Naive thymus-derived CD4-positive, alpha-beta T cell (primary cell): ENCODE results near the gene INS. TPM values are rescaled to one million over a fixed set of nuclear protein-coding genes. Genes with fewer than 3 reads are reported as not detected.
A peak's percentile ranks its signal among the peaks of the same experiment; 100 is the strongest.
"Not testable (repeated sequence)": the region's sequence is repeated elsewhere in the genome, so short reads cannot be mapped to it uniquely, and the experiment has no call there.

Experiments used
- ATAC-seq: fragments of 150-1000 bp; cut with Tn5 transposase; 2 replicates; pipeline ENCODE4 v1.10.0; 2021; ENCODE audit warnings: mild to moderate bottlenecking, moderate library complexity
- CTCF ChIA-PET: fragments of 350-600 bp; sonication (Branson Sonifier 250); formaldehyde crosslinking; loops from one replicate; lab custom pipeline; 2021; ENCODE audit warnings: antibody characterized with exemption; lab: Charles Lee
- POLR2A ChIA-PET: fragments of 350-600 bp; sonication (Branson Sonifier 250); formaldehyde crosslinking; loops from one replicate; lab custom pipeline; 2021; ENCODE audit warnings: antibody characterized with exemption, inconsistent platforms; lab: Charles Lee
- DNase-seq, 9 donors: peaks; one replicate each; pipeline versions ENCODE4 v3.0.0 to v3.0.0-alpha.2; 2020 to 2022; ENCODE audit warnings: mixed read lengths in 1 of 9
- H3K27ac ChIP-seq: one replicate; pipeline ENCODE4 v1.7.0; 2013; ENCODE audit warnings: mild to moderate bottlenecking, low read depth, low read length, moderate library complexity
- H3K27me3 ChIP-seq, 2 donors: one replicate each; pipeline ENCODE4 v1.7.0; 2013; ENCODE audit warnings: low read length in 2 of 2, mild to moderate bottlenecking in 2 of 2, moderate library complexity in 2 of 2; ENCODE audit not compliant: control insufficient read depth in 2 of 2, insufficient read depth in 2 of 2
- H3K36me3 ChIP-seq, 3 experiments: 1 replicate in 2 of 3; 2 replicates in 1 of 3; pipeline ENCODE4 v1.7.0; 2013; ENCODE audit warnings: low read length in 3 of 3, mild to moderate bottlenecking in 3 of 3, moderate library complexity in 1 of 3; ENCODE audit not compliant: insufficient read depth in 3 of 3, control insufficient read depth in 2 of 3
- H3K4me1 ChIP-seq, 2 donors: one replicate each; pipeline ENCODE4 v1.7.0; 2013; ENCODE audit warnings: low read length in 2 of 2, mild to moderate bottlenecking in 2 of 2, moderate library complexity in 1 of 2; ENCODE audit not compliant: control insufficient read depth in 2 of 2, insufficient read depth in 2 of 2
- H3K4me3 ChIP-seq: 2 replicates; pipeline ENCODE4 v1.7.0; 2013; ENCODE audit warnings: mild to moderate bottlenecking, low read length
- H3K9me3 ChIP-seq, 3 experiments: 1 replicate in 2 of 3; 2 replicates in 1 of 3; pipeline ENCODE4 v1.7.0; 2013; ENCODE audit warnings: low read length in 3 of 3; ENCODE audit not compliant: control insufficient read depth in 2 of 3
- H3K27ac Mint-ChIP-seq, 9 donors: one replicate each; pipeline ENCODE4 v1.8.0; 2020 to 2022; ENCODE audit warnings: mixed read lengths in 9 of 9, mild to moderate bottlenecking in 8 of 9, moderate library complexity in 5 of 9, inconsistent platforms in 2 of 9
- H3K27me3 Mint-ChIP-seq, 5 donors: one replicate each; pipeline ENCODE4 v1.8.0; 2021 to 2022; ENCODE audit warnings: mixed read lengths in 5 of 5, mild to moderate bottlenecking in 1 of 5
- H3K36me3 Mint-ChIP-seq, 5 donors: one replicate each; pipeline ENCODE4 v1.8.0; 2020 to 2022; ENCODE audit warnings: mixed read lengths in 5 of 5, mild to moderate bottlenecking in 3 of 5, inconsistent platforms in 1 of 5
- H3K4me1 Mint-ChIP-seq, 7 donors: one replicate each; pipeline ENCODE4 v1.8.0; 2020 to 2022; ENCODE audit warnings: mixed read lengths in 7 of 7, mild to moderate bottlenecking in 3 of 7, inconsistent platforms in 1 of 7
- H3K4me3 Mint-ChIP-seq, 10 donors: one replicate each; pipeline ENCODE4 v1.8.0; 2020 to 2022; ENCODE audit warnings: mild to moderate bottlenecking in 10 of 10, mixed read lengths in 10 of 10, moderate library complexity in 6 of 10, inconsistent platforms in 2 of 10
- H3K9me3 Mint-ChIP-seq, 11 donors: one replicate each; pipeline ENCODE4 v1.8.0; 2020 to 2022; ENCODE audit warnings: mixed read lengths in 11 of 11, mild to moderate bottlenecking in 4 of 11, inconsistent platforms in 1 of 11, moderate library complexity in 1 of 11
- intact Hi-C, 2 donors: fragments of 100-400 bp; cut with micrococcal nuclease; formaldehyde crosslinking; loops; one replicate each; pipeline ENCODE4 v1.15.1; 2023
- polyA plus RNA-seq, 2 donors: library from polyadenylated mRNA; unstranded; fragments of 300-500 nt; fragmentation: Illumina TruSeq; gene quantifications; one replicate each; pipeline ENCODE4 v1.2.3, GENCODE V29; 2021
- total RNA-seq, 6 experiments: library from RNA in 5 of 6; stranded (reverse) in 5 of 6; gene quantifications; 1 replicate in 5 of 6; 2 replicates in 1 of 6; pipeline ENCODE4 v1.2.3 and lab custom pipeline; 2021 to 2026

INS gene
- total and polyA plus RNA-seq, 7 experiments from 2014 or later, result not detected

DNA sequence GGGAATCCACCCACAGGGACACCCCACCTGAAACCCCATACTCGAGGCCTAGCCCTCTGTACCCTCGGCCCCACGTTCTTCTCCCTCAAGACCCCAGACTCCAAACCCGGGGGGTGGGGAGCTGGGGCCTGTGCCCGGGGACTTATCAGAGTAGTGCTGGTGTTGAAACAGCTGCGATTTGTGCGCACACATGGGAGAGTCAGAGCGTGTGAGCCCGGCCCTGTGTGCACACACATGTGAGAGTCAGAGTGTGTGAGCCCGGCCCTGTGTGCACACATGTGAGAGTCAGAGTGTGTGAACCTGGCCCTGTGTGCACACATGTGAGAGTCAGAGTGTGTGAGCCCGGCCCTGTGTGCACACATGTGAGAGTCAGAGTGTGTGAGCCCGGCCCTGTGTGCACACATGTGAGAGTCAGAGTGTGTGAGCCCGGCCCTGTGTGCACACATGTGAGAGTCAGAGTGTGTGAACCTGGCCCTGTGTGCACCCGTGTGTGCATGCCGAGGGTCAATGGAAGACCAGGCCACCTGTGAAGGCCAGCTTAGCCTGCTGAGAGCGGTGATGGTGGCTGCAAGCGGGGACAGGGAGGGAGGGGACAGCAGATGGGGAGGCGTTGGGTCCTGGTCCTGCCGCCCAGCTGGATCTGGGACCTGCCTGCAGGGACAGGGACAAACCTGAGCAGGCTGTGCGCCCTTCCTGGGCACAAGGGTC, 33.0 kb upstream of the INS start:
- H3K27ac Mint-ChIP-seq, H3K4me3 ChIP-seq, H3K4me3 Mint-ChIP-seq, H3K27ac ChIP-seq, H3K4me1 ChIP-seq, DNase-seq, H3K36me3 ChIP-seq, H3K27me3 ChIP-seq, POLR2A ChIA-PET, H3K36me3 Mint-ChIP-seq, H3K9me3 ChIP-seq, H3K9me3 Mint-ChIP-seq, ATAC-seq, intact Hi-C loops: not testable (repeated sequence)
- H3K4me1 Mint-ChIP-seq, result peaks cover 6 to 22% (median 16%) of the 10 kb centered on the region in 7 donors
- CTCF ChIA-PET, result interaction anchor here (0.6 to 2.0 kb wide), 8 partner anchors 8 to 342 kb away, joined by 3 to 11 read pairs (median 3); no protein-coding TSS in a partner anchor
- peaks cover 4 to 17% (median 13%) of the 10 kb centered on the region in 5 donors for H3K27me3 Mint-ChIP-seq

DNA sequence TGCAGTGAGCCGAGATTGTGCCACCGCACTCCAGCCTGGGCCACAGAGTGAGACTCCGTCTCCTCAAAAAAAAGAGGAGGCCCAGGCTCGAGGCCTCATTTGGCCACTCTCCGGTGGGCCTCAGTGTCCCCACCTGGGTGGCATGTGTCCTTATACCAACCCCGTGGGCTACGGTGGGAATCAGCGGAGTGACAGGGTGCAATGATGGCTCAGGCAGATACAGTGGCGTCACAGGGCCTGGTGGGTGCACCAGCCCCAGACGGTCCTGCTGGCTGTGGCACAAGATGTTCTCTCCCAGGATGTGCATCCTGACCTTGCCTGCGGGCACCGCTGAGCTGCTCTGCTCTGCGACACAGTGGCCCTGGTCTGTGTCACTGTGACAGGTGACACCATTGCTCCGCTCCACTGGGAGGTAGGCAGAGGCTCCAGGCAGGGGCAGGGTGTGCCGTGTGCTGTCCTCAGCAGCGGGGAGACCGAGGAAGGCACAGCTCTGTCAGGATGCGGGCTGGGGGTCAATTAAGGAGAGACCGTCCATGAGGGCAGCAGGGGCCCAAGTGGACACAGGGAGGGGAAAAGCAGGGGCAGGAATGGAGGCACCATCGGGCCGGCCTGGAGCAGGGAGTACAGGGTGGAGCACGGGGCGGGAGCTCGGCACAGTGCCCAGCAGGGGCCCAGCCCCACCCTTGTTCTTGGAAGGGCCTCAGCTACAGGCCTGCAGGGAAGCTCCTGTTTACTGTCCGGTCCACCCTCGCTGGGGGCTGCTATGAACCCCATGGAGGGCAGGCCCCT, 32.3 kb upstream of the INS start:
- Mint-ChIP-seq H3K36me3 (no peaks in the 10 kb centered on the region), H3K27me3 (peaks cover 4 to 17% (median 13%) of the 10 kb centered on the region in 5 donors), H3K4me3 (peak overlapping the region in 1 of 10 donors; percentile 30), H3K27ac (no peak overlapping the region), H3K9me3 (peaks cover 0 to 3% (median 0%) of the 10 kb centered on the region in 11 donors), H3K4me1 (peaks cover 6 to 22% (median 16%) of the 10 kb centered on the region in 7 donors)
- Histone ChIP-seq H3K27ac (no peak overlapping the region), H3K36me3 (no peaks in the 10 kb centered on the region), H3K27me3 (no peaks in the 10 kb centered on the region), H3K4me1 (peaks cover 0 to 4% of the 10 kb centered on the region in 2 donors), H3K4me3 (no peak overlapping the region), H3K9me3 (no peaks in the 10 kb centered on the region)
- ATAC-seq, result no peak
- no peak for DNase-seq
- POLR2A ChIA-PET, result no interaction called here
- CTCF ChIA-PET, result interaction anchor here (0.9 to 2.0 kb wide), 4 partner anchors 9 to 230 kb away, joined by 3 to 11 read pairs (median 4); no protein-coding TSS in a partner anchor
- intact Hi-C loops, result no loop called here

DNA sequence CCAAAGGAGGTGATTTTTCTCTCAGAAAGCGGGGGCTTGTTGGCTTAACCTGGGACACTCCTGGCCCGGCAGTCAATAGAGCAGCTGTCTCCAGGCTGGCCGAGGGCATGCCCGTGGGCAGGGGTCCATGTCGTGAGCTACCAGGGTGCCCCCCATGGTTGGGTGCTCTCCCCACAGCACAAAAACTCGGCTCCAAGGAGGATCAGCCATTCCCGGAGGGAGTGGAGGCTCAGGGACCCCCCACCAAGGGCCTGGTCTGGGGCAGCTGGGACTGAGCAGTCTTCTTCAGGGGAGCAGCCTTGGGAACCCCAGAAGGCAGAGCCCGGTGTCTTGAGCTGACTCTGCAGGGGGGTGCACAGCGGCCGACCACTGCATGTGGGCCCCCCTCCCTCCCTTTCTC, 31.4 kb upstream of the INS start:
- Mint-ChIP-seq H3K4me3 (no peak overlapping the region), H3K36me3 (no peaks in the 10 kb centered on the region), H3K27me3 (peaks cover 4 to 17% (median 13%) of the 10 kb centered on the region in 5 donors), H3K4me1 (peaks cover 6 to 22% (median 16%) of the 10 kb centered on the region in 7 donors), H3K27ac (no peak overlapping the region), H3K9me3 (peaks cover 0 to 3% (median 0%) of the 10 kb centered on the region in 11 donors)
- Histone ChIP-seq H3K9me3 (no peaks in the 10 kb centered on the region), H3K4me1 (peaks cover 0 to 4% of the 10 kb centered on the region in 2 donors), H3K4me3 (no peak overlapping the region), H3K36me3 (no peaks in the 10 kb centered on the region), H3K27ac (no peak overlapping the region), H3K27me3 (no peaks in the 10 kb centered on the region)
- ChIA-PET CTCF (interaction anchor here (0.7 kb wide), 1 partner anchor 929 kb away, joined by 3 read pairs; no protein-coding TSS in a partner anchor), POLR2A (no interaction called here)
- DNase-seq (no peak), ATAC-seq (no peak)
- intact Hi-C loops, result no loop called here

DNA sequence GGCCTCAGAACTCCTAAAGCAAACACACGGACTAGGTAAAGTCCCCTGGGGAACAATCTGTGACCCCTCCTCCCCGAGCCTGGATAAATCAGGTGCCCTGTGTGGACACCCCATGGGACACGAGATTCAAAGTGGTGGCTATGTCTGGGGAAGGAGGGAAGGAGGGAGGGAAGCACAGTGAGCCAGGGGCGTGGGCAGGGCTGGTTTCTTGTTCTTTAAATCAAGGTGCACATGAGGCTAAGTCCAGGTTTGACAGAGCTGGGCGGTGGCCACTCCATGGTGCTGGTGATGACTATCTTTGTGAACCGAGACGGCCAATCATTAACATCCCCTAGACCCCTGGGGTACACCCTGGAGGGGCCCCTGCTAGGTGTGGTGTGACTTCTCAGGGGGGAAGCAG, 30.9 kb upstream of the INS start:
- DNase-seq (no peak), ATAC-seq (no peak)
- no peaks in the 10 kb centered on the region for H3K9me3 ChIP-seq
- H3K27ac Mint-ChIP-seq, result no peak overlapping the region
- no peak overlapping the region for H3K27ac ChIP-seq
- H3K36me3 ChIP-seq, result no peaks in the 10 kb centered on the region
- intact Hi-C loops, result no loop called here
- H3K27me3 ChIP-seq, result no peaks in the 10 kb centered on the region
- peaks cover 3 to 18% (median 10%) of the 10 kb centered on the region in 7 donors for H3K4me1 Mint-ChIP-seq
- ChIA-PET POLR2A (no interaction called here), CTCF (no interaction called here)
- H3K4me1 ChIP-seq, result peaks cover 3% of the 10 kb centered on the region in 2 donors
- H3K36me3 Mint-ChIP-seq, result no peaks in the 10 kb centered on the region
- H3K27me3 Mint-ChIP-seq, result peaks cover 4 to 14% (median 10%) of the 10 kb centered on the region in 5 donors
- no peak overlapping the region for H3K4me3 Mint-ChIP-seq
- H3K4me3 ChIP-seq, result no peak overlapping the region
- H3K9me3 Mint-ChIP-seq, result peaks cover 0 to 3% (median 0%) of the 10 kb centered on the region in 11 donors

DNA sequence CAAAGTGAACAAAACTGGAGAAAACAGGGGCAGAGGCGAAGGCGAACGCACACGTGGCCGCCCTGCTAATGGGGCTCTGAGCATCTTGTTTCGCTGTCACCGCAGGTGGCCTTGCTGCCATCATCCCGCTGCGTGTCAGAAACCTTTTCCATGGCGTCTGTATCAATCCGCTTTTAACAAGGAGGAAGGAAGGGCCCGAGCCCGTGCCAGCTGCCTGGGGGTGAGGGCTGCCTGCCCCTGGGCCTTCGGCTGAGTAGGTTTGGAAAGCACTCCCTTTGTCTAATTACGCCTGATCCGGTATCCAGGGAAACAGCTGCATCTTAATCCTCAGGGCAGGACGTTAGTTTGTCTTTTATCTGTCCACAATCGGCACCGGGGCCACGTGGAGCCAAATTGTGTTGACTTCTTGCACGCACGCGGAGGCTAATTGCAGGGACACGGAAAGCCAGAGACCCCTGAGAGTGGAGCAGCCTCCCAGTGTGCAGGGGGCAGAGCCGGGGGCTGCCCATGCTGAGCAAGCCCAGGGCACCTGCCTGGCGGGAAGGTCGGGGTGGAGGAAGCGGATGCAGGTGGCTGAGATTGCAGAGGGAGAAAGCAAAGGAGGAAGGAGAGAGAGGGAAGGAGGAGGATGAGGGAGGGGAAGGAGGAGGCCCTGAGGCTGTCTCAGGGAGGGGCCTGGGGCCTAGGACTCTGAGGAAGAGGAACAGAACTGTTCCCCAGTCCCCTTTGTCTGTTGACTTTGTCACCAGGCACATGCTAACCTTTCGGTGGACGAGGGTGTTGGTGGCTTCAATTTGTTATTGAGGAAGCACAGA, 29.9 kb upstream of the INS start:
- intact Hi-C loops, result no loop called here
- H3K27ac ChIP-seq, result no peak overlapping the region
- CTCF ChIA-PET, result no interaction called here

DNA sequence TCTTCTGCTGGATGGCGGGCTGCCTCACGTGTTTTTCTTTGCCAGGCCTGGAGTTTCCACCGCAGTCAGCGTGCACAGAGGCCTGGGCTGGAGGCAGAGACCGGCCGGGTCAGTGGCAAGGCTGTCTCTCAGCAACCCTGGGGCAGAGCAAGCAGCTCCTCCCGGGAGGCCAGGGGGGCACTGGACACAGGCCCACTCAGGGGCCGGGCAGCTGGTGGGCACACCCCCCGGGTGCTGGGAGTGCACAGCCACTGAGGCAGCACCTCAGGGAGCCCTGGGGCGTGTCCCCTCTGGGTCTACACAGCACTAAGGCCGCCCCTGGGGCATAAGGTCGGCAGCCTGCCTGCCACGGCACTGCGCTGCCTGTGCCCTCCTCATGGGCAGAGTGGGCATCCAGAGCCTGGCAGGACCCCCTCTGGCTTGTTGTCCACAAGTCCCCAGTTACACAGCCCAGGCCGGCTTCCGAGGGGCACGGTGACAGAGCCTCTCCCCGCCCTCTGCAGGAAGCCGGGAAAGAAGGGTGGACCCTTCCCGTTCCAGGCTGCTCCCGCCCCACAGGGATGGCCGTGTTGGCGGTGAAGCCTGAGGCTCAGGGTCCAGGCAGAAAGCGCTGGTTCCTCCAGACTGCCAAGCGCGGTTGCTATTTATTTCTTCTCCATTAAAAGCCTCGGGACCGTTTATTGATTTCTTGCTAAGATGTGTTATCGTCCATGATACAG, 29.1 kb upstream of the INS start:
- Histone ChIP-seq H3K4me1 (peaks cover 3 to 4% of the 10 kb centered on the region in 2 donors), H3K27me3 (no peaks in the 10 kb centered on the region), H3K4me3 (no peak overlapping the region), H3K9me3 (no peaks in the 10 kb centered on the region), H3K27ac (no peak overlapping the region), H3K36me3 (no peaks in the 10 kb centered on the region)
- H3K4me3 Mint-ChIP-seq, result peak overlapping the region in 1 of 10 donors; percentile 11
- POLR2A ChIA-PET, result no interaction called here
- peak overlapping the region in 1 of 9 donors; percentile 6 for H3K27ac Mint-ChIP-seq
- CTCF ChIA-PET, result no interaction called here
- H3K27me3 Mint-ChIP-seq, result peaks cover 0 to 7% (median 3%) of the 10 kb centered on the region in 5 donors
- H3K4me1 Mint-ChIP-seq, result peaks cover 0 to 8% (median 2%) of the 10 kb centered on the region in 7 donors
- no peaks in the 10 kb centered on the region for H3K9me3 Mint-ChIP-seq
- intact Hi-C loops, result no loop called here
- no peak for ATAC-seq
- H3K36me3 Mint-ChIP-seq, result no peaks in the 10 kb centered on the region
- no peak for DNase-seq

More for the DNA sequence above, 29.9 kb upstream of the INS start:
- H3K4me1 Mint-ChIP-seq, result peaks cover 0 to 8% (median 2%) of the 10 kb centered on the region in 7 donors
- Histone ChIP-seq H3K4me3 (no peak overlapping the region), H3K9me3 (no peaks in the 10 kb centered on the region), H3K36me3 (no peaks in the 10 kb centered on the region), H3K27me3 (no peaks in the 10 kb centered on the region), H3K4me1 (peaks cover 3 to 4% of the 10 kb centered on the region in 2 donors)
- POLR2A ChIA-PET, result no interaction called here
- peak; percentile 72 for ATAC-seq
- DNase-seq, result no peak
- no peak overlapping the region for H3K27ac Mint-ChIP-seq
- no peaks in the 10 kb centered on the region for H3K9me3 Mint-ChIP-seq
- H3K36me3 Mint-ChIP-seq, result no peaks in the 10 kb centered on the region
- peaks cover 0 to 5% (median 0%) of the 10 kb centered on the region in 5 donors for H3K27me3 Mint-ChIP-seq
- peak overlapping the region in 1 of 10 donors; percentile 11 for H3K4me3 Mint-ChIP-seq
